Left lung (tissue), 10 donors: ENCODE data around the gene CCDC57. TPM values are rescaled to one million over a fixed set of nuclear protein-coding genes. Genes with fewer than 3 reads are reported as not detected.

Experiments used
- ATAC-seq: fragments of 200-7000 bp; cut with Tn5 transposase; one replicate; pipeline ENCODE4 v1.9.1; 2020; ENCODE audit warnings: moderate library complexity
- DNase-seq, 4 donors: peaks; one replicate each; pipeline ENCODE4 v3.0.0-alpha.2; 2013 to 2020
- H3K27ac ChIP-seq, 2 donors: fragments of 200-600 bp; sonication (generic) in 1 of 2; one replicate each; pipeline versions ENCODE4 v1.5.0 to v1.8.0; 2020 to 2021
- H3K27me3 ChIP-seq, 2 donors: fragments of 200-600 bp; sonication (generic) in 1 of 2; one replicate each; pipeline versions ENCODE4 v1.5.0 to v1.8.0; 2020 to 2021
- H3K36me3 ChIP-seq, 2 donors: fragments of 200-600 bp; sonication (generic) in 1 of 2; one replicate each; pipeline versions ENCODE4 v1.5.0 to v1.8.0; 2020 to 2021
- H3K4me1 ChIP-seq, 2 donors: fragments of 200-600 bp; one replicate each; pipeline ENCODE4 v1.8.0; 2021
- H3K4me3 ChIP-seq, 2 donors: fragments of 200-600 bp; sonication (generic) in 1 of 2; one replicate each; pipeline versions ENCODE4 v1.5.0 to v1.8.0; 2020 to 2021; ENCODE audit warnings: mild to moderate bottlenecking in 1 of 2
- H3K9me3 ChIP-seq, 2 donors: fragments of 200-600 bp; sonication (generic) in 1 of 2; one replicate each; pipeline versions ENCODE4 v1.5.0 to v1.8.0; 2020 to 2021
- intact Hi-C, 2 donors: fragments of 100-400 bp; cut with DNase I; formaldehyde crosslinking; loops; one replicate each; pipeline versions ENCODE4 v1.11.2 to v1.14.2; 2022
- polyA plus RNA-seq, 6 donors: library from polyadenylated mRNA; unstranded; fragments of 120-200 nt; gene quantifications; one replicate each; pipeline ENCODE4 v1.2.1, GENCODE V29; 2013; ENCODE audit not compliant: insufficient read length in 6 of 6
- total RNA-seq, 2 donors: library from RNA; stranded (reverse); fragmentation: NEBNext Ultra II Directional; extraction: Animal tissue kit (Norgen Biotek cat#: 25700); gene quantifications; one replicate each; pipeline ENCODE4 v1.2.1, GENCODE V29; 2021
- TF ChIP-seq, protein P1 (sequence below), 2 donors: fragments of 200-600 bp; sonication (generic) in 1 of 2; IDR thresholded peaks; one replicate each; pipeline versions ENCODE4 v1.5.0 to v1.8.0; 2021; ENCODE audit warnings: antibody characterized with exemption in 2 of 2
- donor health status: DM: no; HTN: yes; CAD: no.
- donor health status: DM: no; HTN: no; CAD: no.

Gene CCDC57
- total and polyA plus RNA-seq, 8 donors = 41.7 to 73.4 (median 59.8) TPM

DNA sequence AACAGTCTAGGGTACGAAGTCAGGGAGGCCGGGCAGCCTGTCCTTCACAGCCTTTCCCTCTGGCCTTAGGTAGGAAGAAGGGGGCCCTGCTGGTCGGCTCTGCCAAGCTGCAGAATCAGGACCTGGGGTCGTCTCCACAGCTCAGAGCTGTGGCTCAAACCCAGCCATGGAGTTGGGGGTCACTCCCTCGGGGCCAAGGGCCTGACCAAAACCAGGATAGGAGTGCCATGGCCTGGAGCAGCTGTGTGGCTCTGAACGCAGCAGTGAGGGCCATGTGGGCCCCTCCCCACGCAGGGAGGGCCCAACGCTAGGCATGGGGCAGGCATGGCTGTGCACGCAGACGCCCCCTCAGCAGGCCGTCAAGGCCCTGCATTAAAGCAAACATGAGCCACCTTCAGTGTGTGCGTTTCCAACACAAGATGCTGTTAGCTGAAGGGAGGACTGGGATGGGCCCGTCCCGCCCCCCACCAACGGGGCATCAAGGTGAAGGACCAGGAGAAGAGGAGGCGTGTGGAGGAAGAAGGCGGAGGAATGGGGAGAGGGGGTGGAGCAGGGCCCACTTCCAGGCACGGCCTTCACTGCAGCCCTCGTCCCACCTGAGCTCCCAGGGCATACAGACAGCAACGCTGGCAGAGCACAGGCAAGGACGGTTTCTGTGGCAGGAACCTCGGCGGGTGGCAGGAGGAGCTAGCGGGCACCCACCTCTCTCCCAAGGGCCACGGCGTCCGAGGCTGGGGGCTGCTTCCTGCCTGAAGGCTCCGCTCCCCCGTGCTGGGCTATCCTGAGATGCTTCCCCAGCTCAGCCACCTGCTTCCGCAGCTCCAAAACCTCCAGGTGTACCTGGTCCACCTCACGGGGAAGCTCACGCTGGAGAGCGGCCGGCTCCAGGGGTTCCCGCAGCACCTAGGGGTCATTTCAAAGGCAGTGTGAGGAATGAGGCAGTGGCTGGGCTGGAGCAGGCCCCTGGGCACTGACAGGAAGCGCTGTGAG, 55.3 kb downstream of the CCDC57 start:
- TF ChIP-seq, protein P1, sequence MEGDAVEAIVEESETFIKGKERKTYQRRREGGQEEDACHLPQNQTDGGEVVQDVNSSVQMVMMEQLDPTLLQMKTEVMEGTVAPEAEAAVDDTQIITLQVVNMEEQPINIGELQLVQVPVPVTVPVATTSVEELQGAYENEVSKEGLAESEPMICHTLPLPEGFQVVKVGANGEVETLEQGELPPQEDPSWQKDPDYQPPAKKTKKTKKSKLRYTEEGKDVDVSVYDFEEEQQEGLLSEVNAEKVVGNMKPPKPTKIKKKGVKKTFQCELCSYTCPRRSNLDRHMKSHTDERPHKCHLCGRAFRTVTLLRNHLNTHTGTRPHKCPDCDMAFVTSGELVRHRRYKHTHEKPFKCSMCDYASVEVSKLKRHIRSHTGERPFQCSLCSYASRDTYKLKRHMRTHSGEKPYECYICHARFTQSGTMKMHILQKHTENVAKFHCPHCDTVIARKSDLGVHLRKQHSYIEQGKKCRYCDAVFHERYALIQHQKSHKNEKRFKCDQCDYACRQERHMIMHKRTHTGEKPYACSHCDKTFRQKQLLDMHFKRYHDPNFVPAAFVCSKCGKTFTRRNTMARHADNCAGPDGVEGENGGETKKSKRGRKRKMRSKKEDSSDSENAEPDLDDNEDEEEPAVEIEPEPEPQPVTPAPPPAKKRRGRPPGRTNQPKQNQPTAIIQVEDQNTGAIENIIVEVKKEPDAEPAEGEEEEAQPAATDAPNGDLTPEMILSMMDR (IDR thresholded peaks at IDR 0.05) = no peak
- H3K27ac ChIP-seq = no peak overlapping the region
- intact Hi-C loops = no loop called here
- DNase-seq (no peak), ATAC-seq (no peak)
- H3K4me3 ChIP-seq = no peak overlapping the region
- H3K4me1 ChIP-seq = peaks cover 0 to 11% of the 10 kb centered on the region in 2 donors
- no peaks in the 10 kb centered on the region for H3K9me3 ChIP-seq
- H3K27me3 ChIP-seq = no peaks in the 10 kb centered on the region
- peaks cover 0 to 42% of the 10 kb centered on the region in 2 donors for H3K36me3 ChIP-seq

DNA sequence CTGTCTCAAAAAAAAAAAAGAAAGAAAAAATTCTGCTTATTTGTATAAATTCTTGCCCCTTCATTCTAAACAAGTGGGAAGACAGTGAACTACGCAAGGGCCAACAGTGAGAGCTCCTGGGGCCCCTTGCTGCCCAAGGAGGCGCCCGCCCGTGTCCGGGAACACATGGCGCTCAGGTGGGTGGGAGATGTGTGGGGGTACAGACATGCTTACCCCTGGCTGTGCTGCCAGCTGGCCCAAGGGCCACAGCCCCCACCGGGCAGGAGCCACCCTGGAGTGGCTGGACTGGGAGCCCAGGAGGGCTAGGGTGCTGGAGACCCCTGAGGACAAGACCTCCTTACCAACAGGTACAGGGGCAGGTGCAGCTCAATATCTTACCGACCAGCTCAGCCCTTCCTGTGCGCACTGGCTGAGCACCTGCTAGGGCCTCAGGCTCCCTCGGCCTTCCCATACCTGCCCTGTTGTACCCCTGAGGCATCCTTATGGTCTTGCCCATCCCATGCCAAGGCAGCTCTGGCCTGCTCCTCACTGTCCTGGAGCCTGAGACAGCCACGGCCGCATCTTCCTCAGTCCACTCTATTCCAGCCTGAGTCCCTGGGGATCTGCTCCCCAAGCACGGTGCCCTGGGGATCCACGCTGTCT, 56.2 kb downstream of the CCDC57 start:
- Histone ChIP-seq H3K27me3 (no peaks in the 10 kb centered on the region), H3K4me1 (peaks cover 0 to 11% of the 10 kb centered on the region in 2 donors), H3K9me3 (no peaks in the 10 kb centered on the region), H3K4me3 (no peak overlapping the region), H3K27ac (no peak overlapping the region), H3K36me3 (peaks cover 0 to 42% of the 10 kb centered on the region in 2 donors)
- intact Hi-C loops = no loop called here
- ATAC-seq = no peak
- TF ChIP-seq, protein P1 (IDR thresholded peaks at IDR 0.05) = no peak
- DNase-seq = no peak

DNA sequence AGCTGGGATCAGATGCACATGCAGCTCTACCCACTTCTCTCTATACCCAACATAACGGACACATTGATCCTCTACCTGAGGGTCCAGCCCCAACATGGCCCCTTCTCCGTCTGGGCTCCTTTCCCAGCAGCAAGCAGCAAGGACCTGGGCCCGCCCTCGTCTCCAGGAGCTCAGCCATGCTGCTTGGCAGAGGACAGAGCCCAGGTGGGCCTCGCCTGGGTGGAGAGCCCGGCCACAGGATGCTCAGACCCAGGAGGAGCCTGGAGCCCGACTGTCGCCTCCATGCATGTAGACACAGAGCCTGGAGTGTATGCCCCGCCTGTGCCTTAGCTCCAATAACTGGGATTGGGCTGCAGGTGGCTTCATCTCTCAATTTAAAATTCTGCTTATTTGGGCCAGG, 57.0 kb downstream of the CCDC57 start:
- Histone ChIP-seq H3K9me3 (no peaks in the 10 kb centered on the region), H3K36me3 (peaks cover 0 to 42% of the 10 kb centered on the region in 2 donors), H3K27me3 (no peaks in the 10 kb centered on the region), H3K27ac (no peak overlapping the region), H3K4me1 (peaks cover 0 to 11% of the 10 kb centered on the region in 2 donors), H3K4me3 (no peak overlapping the region)
- DNase-seq = no peak
- intact Hi-C loops = loop anchor here in 1 of 2 donors (2.0 kb wide), 1 partner anchor 125 kb away; the partner anchor contains the start of gene RAC3
- TF ChIP-seq, protein P1 (IDR thresholded peaks at IDR 0.05) = no peak
- no peak for ATAC-seq

DNA sequence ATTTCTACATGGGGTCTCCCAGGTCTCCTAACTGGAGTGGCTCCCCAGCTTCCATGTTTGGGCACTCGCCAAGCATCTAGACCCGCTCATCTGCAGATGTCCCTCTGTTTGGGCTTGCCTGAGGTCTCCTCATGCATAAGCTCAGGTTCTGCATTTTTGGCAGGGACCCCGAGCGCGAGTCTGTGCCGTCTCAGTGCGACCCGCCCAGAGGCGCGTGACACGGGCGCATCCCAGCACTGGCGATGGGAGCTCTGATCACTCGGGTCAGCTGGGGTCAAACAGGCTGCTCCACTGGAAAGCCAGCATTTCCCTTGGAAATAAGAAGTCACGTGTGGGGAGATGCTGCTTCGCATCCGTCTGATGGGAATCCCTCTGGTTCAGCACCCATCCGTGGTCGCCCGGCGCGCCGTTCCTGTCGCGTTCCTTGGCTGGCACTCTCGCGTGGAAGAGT, 57.7 kb downstream of the CCDC57 start:
- H3K27me3 ChIP-seq = no peaks in the 10 kb centered on the region
- intact Hi-C loops = loop anchor here in 1 of 2 donors (2.0 kb wide), 1 partner anchor 124 kb away; the partner anchor contains the start of gene RAC3
- DNase-seq (no peak), ATAC-seq (no peak)
- H3K4me1 ChIP-seq = peaks cover 0 to 11% of the 10 kb centered on the region in 2 donors
- H3K4me3 ChIP-seq = no peak overlapping the region
- peaks cover 0 to 35% of the 10 kb centered on the region in 2 donors for H3K36me3 ChIP-seq
- no peaks in the 10 kb centered on the region for H3K9me3 ChIP-seq
- TF ChIP-seq, protein P1 (IDR thresholded peaks at IDR 0.05) = no peak
- H3K27ac ChIP-seq = no peak overlapping the region
